Subcutaneous adipose tissue (tissue), 4 donors: ENCODE data around the gene ALDOB. TPM values are rescaled to one million over a fixed set of nuclear protein-coding genes. Genes with fewer than 3 reads are reported as not detected.

Experiments used
- total RNA-seq, 4 donors: library from RNA; depleted of rRNA; stranded (reverse); fragments of >200 nt; gene quantifications; one replicate each; pipeline ENCODE4 v1.1.0, GENCODE V29; 2016
- TF ChIP-seq, protein P1 (sequence below): fragments of 450-650 bp; IDR thresholded peaks from one replicate; pipeline ENCODE4 v1.5.1; 2016; ENCODE audit warnings: low read depth, mild to moderate bottlenecking, control low read depth, antibody characterized with exemption, moderate library complexity

ALDOB gene
- total RNA-seq, 4 donors from 2014 or later: not detected

DNA sequence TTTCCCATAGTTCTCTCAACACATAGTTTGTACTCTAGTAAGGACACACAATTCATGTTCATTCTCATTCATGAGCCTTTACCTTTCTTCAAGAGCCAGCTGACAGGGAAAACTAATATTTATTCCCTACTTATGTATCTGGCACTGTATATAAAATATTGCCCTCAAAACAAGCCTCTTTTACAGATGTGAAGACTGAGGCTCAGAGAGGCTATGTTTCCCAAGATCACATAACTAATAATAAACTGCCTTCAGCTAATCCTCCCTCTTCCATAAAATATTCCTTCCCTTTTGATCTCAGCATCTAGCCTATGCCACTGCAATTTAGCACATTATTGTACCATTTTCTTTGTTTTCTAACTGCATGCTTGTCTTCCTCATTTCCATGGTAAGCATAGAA lies 18.2 kb downstream of the ALDOB start:
- TF ChIP-seq, protein P1, sequence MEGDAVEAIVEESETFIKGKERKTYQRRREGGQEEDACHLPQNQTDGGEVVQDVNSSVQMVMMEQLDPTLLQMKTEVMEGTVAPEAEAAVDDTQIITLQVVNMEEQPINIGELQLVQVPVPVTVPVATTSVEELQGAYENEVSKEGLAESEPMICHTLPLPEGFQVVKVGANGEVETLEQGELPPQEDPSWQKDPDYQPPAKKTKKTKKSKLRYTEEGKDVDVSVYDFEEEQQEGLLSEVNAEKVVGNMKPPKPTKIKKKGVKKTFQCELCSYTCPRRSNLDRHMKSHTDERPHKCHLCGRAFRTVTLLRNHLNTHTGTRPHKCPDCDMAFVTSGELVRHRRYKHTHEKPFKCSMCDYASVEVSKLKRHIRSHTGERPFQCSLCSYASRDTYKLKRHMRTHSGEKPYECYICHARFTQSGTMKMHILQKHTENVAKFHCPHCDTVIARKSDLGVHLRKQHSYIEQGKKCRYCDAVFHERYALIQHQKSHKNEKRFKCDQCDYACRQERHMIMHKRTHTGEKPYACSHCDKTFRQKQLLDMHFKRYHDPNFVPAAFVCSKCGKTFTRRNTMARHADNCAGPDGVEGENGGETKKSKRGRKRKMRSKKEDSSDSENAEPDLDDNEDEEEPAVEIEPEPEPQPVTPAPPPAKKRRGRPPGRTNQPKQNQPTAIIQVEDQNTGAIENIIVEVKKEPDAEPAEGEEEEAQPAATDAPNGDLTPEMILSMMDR: no peak

DNA sequence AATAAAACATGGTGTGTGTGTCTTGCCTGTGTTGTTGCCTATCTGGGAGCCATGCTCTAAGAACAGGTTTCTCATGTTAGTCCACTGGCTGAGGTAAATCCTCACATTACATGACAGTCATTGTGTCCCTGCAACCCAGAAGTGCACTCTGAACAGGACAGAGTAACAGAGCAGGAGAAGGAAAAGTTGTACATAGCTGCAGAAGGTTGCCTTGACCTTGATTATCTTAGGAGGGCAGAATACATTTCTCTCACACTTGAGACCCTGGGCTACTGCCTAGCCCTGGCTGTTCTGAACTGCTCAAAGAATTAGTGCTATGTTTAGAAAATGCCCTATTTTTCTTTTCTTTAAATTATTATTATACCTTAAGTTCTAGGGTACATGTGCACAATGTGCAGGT lies 20.0 kb downstream of the ALDOB start:
- TF ChIP-seq, protein P1: no peak

DNA sequence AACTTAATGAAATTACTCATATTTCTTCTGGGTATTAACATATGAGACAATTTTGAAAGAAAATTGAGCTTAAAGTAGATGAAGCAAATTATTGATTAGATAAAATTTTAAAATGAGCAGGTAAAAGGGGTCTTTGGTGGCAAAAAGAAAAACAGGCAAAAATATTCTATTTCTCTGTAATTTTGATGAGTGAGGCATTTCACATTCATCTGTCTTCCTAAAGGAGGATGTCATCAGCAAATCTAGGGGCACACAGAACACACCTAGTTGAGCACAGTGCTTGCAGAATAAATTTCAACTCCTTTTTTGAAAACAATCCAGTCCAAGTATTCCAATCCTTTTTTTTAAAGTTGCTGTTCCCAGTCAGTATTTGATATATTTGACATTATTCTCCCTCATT lies 20.7 kb downstream of the ALDOB start:
- TF ChIP-seq, protein P1: no peak

DNA sequence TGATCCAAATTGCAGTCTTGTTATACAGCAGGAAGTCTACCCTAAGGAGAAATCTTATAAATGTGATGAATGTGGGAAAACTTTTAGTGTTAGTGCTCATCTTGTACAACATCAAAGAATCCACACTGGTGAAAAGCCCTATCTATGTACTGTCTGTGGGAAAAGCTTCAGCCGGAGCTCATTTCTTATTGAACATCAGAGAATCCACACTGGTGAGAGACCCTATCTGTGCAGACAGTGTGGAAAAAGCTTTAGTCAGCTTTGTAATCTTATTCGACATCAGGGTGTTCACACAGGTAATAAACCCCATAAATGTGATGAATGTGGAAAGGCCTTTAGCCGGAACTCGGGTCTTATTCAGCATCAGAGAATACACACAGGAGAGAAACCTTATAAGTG lies 26.5 kb downstream of the ALDOB start:
- TF ChIP-seq, protein P1: no peak

DNA sequence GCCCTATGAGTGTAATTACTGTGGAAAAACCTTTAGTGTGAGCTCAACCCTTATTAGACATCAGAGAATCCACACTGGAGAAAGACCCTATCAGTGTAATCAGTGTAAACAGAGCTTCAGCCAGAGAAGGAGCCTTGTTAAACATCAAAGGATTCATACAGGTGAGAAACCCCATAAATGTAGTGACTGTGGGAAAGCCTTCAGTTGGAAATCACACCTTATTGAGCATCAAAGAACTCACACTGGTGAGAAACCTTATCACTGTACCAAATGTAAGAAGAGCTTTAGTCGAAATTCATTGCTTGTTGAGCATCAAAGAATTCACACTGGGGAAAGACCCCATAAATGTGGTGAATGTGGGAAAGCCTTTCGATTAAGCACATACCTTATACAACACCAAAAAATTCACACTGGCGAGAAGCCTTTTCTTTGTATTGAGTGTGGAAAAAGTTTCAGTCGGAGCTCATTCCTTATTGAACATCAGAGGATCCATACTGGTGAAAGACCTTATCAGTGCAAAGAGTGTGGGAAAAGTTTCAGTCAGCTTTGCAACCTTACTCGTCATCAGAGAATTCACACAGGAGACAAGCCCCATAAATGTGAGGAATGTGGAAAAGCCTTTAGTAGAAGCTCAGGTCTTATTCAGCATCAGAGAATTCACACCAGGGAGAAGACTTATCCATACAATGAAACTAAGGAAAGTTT lies 27.0 kb downstream of the ALDOB start:
- TF ChIP-seq, protein P1: no peak

DNA sequence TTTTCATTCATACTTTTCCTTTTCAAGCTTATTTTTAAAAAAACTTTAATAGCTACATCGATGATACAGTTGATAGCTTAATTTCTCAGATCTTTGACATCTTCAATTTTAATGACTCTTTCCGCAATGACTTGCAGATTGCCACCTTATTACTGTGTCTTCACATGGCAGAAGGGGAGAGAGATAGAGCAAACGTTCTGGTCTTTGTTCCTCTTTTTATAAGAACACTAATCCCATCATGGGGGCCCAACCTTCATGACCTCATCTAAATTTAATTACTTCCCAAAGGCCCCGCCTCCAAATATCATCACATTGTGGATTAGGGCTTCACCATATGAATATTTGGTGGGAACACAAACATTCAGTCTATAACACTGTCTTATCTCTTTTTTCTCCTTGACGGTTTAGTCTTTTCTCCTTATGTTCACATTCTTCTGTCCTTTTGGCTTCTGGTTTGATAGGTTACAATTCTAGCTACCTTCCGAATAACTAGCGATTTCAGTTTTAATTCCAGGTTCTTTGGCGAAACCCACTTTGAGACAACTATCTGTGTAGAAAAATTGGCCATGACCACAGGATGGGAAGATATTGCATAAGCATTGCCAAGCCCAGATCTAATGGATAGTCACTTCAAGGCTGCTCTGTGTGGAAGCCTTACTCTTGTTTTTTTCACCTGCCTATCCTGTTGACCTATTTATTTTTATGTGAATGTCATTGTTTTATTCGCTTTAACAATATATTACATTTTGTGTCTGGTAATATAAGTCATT lies 31.9 kb downstream of the ALDOB start:
- TF ChIP-seq, protein P1: no peak

DNA sequence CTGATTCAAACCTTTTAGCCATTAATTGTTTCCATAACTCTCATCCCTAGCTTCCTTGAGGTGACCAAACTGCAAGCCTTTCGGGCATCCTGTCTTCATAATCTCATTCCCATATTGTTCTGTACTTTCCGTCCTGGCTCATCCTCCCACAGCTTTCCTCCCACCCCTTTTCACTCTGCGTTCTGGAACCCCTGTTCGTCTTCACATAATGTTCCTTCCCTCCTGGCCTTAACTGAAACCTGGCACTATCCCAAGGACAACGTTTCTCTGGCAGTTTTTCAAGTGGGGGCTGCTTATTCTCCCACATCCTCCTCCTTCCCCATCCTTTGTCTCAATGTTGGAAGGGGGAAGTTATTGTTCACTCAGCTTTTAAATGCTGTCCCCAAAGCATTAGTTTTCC lies 35.5 kb downstream of the ALDOB start:
- TF ChIP-seq, protein P1: no peak
